Measurements from ENCODE around the gene PFDN1.

Gene PFDN1

DNA sequence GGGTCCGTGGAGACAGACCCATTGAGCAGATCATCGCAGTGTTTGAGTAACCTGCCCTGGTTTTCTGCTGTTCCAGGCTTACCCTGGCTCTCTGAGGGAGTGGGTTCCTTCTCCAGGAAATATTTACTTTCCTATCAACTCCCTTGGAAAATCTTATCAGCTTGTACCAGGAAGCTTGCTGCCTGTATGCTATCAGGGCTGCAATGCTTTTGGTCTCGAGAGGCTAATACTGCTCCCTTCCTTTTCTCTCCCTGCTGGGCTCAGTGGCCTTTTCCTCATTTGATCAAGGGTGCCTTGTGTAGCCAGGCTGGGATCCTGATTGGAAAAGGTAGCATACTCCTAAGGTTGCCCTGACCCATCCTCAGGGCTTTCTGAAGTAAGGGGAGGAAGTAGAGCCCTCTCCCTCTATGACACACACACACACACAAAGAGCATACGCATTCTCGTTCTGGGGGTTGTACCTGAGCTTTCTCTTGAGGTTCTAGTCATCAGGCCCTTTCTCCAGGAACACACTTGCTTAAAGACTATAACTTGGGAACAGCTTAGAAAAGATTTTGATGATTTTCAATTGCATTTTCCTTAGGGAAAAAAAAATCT is 86.3 kb downstream of the PFDN1 start:
- ChIA-PET POLR2A (no interaction called here), CTCF (interaction anchor here (0.8 to 3.1 kb wide), 9 partner anchors 10 to 248 kb away, joined by 3 to 15 read pairs (median 3); no protein-coding TSS in a partner anchor)
- DNase-seq (ENCODE audit: extremely low spot score): no peak
- no peak for TF ChIP-seq CTCF (IDR thresholded peaks at IDR 0.05; ENCODE audit: control extremely low read depth, extremely low read depth, low read depth, missing control alignments)

- DNase-seq (ENCODE audit: extremely low spot score): no peak
- ChIA-PET CTCF (interaction anchor here (0.9 to 3.1 kb wide), 5 partner anchors 8 to 137 kb away, joined by 3 to 15 read pairs (median 5); no protein-coding TSS in a partner anchor), POLR2A (no interaction called here)
- TF ChIP-seq CTCF (IDR thresholded peaks at IDR 0.05; ENCODE audit: control extremely low read depth, extremely low read depth, low read depth, missing control alignments): no peak
These were observed 87.6 kb downstream of the PFDN1 start for GRCh38 chr5:140215276-140215675.

DNA sequence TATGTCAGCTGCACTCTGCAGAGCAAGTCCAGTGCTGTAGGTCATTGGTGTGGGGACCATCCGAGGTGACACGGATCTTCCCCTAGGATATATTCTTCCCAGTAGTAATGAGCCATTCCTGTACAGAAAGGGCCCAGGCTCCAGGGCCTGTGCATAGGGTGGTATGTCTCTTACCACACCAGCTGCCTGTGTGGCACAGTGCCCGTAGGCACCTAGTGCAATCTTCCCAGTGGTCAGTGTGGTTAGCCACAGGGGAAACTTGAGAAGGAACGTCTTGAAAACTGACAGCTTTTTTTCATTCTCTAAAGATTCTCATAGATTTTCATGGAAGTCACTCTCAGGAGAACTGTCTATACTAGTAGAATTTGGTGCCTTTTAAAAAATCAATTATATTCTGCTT is 88.1 kb downstream of the PFDN1 start:
- ChIA-PET POLR2A (no interaction called here), CTCF (interaction anchor here (1.4 to 3.1 kb wide), 2 partner anchors 8 to 9 kb away, joined by 4 to 15 read pairs; no protein-coding TSS in a partner anchor)
- no peak for DNase-seq (ENCODE audit: extremely low spot score)
- no peak for TF ChIP-seq CTCF (IDR thresholded peaks at IDR 0.05; ENCODE audit: control extremely low read depth, extremely low read depth, low read depth, missing control alignments)

DNA sequence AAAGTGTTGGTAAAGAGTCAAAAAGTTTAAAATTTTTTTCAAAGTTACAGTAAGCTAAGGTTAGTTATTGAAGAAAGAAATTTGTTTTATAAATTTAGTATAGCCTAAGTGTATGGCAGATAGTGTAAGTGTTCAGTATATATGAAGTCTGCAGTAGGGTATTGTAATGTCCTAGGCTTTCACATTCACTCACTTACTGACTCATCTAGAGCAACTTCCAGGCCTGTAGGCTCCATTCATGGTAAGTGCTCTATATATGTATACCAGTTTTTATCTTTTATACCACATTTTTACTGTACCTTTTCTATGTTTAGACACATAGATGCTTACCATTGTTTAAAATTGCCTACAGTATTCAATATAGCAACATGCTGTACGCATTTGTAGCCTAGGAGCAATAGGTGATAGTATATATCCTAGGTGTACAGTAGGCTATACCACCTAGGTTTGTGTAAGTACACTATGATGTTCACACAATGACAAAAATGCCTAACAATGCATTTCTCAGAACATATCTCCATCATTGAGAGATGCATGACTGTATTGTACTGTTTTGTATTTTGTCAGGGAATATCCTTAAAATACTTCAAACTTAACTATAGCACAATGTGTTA is 89.4 kb downstream of the PFDN1 start:
- no peak for DNase-seq (ENCODE audit: extremely low spot score)
- POLR2A ChIA-PET: no interaction called here
- CTCF ChIA-PET: interaction anchor here (1.2 to 2.4 kb wide), 2 partner anchors 11 to 31 kb away, joined by 3 to 9 read pairs; no protein-coding TSS in a partner anchor
- TF ChIP-seq CTCF (IDR thresholded peaks at IDR 0.05; ENCODE audit: control extremely low read depth, extremely low read depth, low read depth, missing control alignments): no peak

DNA sequence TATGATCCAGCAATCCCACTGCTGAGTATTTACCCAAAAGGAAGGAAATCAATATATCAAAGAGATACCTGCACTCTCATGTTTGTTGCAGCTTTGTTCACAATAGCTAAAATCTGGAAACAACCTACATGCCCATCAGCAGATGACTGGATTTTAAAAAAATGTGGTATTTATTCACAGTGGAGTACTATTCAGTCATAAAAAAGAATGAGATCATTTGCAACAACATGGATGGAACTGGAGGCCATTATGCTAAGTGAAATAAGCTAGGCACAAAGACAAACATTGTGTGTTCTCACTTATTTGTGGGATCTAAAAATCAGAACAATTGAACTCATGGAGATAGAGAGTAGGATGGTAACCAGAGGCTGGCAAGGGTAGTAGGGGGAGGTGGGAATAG is 94.8 kb downstream of the PFDN1 start:
- ChIA-PET CTCF (interaction anchor here (1.7 to 3.8 kb wide), 3 partner anchors 8 to 36 kb away, joined by 6 to 15 read pairs (median 15); no protein-coding TSS in a partner anchor), POLR2A (no interaction called here)
- DNase-seq (ENCODE audit: extremely low spot score): no peak
- no peak for TF ChIP-seq CTCF (IDR thresholded peaks at IDR 0.05; ENCODE audit: control extremely low read depth, extremely low read depth, low read depth, missing control alignments)

GRCh38 chr5:140207250-140207964 is 95.5 kb downstream of the PFDN1 start:
- TF ChIP-seq CTCF (IDR thresholded peaks at IDR 0.05; ENCODE audit: control extremely low read depth, extremely low read depth, low read depth, missing control alignments): no peak
- ChIA-PET POLR2A (no interaction called here), CTCF (interaction anchor here (0.8 to 3.8 kb wide), 11 partner anchors 8 to 420 kb away, joined by 3 to 15 read pairs (median 4); no protein-coding TSS in a partner anchor)
- DNase-seq (ENCODE audit: extremely low spot score): no peak

All from GM10248 (cell line).